ENCODE data around the gene PRKCA.

DNA sequence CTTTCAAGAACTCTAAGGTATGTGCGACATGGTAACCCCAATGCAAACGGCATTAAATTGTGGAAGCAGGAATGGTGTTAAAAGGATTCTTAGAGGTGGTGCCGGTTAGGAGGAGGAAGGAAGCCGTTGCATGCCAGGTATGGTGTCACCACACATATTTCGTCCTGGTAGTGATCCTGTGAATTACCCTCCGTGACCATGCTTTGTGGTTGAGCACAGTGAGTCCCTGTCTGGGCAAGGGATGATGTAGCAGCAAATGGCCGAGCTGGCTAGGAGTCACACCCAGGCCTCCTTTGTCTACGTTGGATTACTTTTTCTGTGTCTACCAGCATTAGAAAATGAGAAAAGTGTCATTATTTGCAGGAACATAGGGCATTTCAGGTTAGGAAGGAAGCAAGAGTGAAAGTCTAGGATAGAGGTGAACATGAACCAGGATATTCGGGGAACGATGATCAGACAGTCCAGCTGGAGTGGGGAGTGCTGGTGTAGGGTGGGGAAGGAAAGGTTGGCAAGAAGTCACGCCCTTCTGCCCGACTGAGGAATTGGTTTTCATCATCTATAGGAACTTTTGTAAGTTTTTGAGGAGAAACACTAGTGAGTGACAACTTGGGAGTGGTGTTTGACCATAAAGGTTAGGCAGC lies 123.5 kb downstream of the PRKCA start:
- TF ChIP-seq ZNF274 (IDR thresholded peaks at IDR 0.05; ENCODE audit: low read depth, low read length) (no peak), YY1 (IDR thresholded peaks at IDR 0.05; ENCODE audit: insufficient read depth, insufficient read length) (no peak), SUZ12 (IDR thresholded peaks at IDR 0.05; ENCODE audit: extremely low read depth, insufficient read depth, insufficient read length) (no peak)

Measured in NT2/D1 (cell line).